Left forelimb (tissue), 1 donor: Measurements from ENCODE around the gene HYAL2.
A peak's percentile ranks its signal among the peaks of the same experiment; 100 is the strongest.

Experiments used
- DNase-seq: peaks from one replicate; pipeline ENCODE4 v3.0.0-alpha.2; 2018; ENCODE audit warnings: low spot score

Gene HYAL2

GRCh38 chr3:50330330-50330729 is 7.8 kb upstream of the HYAL2 start:
- DNase-seq, result no peak

GRCh38 chr3:50327943-50328691 is 5.6 kb upstream of the HYAL2 start, which contains the start of gene TUSC2:
Gene TUSC2, minus strand, starts transcription at chr3:50328223. Its CDS starts 124 bp downstream, at chr3:50328099.
- peak; percentile 95 for DNase-seq

GRCh38 chr3:50327129-50327528 is 4.6 kb upstream of the HYAL2 start:
- DNase-seq, result no peak

- DNase-seq, result no peak
Observed at GRCh38 chr3:50326182-50326541, 3.6 kb upstream of the HYAL2 start.

- DNase-seq, result no peak
Observed at GRCh38 chr3:50325497-50326181, 3.1 kb upstream of the HYAL2 start.

GRCh38 chr3:50325113-50325480 is 2.6 kb upstream of the HYAL2 start:
- DNase-seq, result no peak

- no peak for DNase-seq
Observed at GRCh38 chr3:50324351-50325112, 2.0 kb upstream of the HYAL2 start.

- no peak for DNase-seq
Observed at GRCh38 chr3:50323614-50324199, 1.2 kb upstream of the HYAL2 start.

GRCh38 chr3:50323092-50323600 is 601 bp upstream of the HYAL2 start:
- DNase-seq, result no peak

GRCh38 chr3:50322115-50322385 is 495 bp downstream of the HYAL2 start:
- DNase-seq, result no peak

GRCh38 chr3:50321336-50322114 is 1.0 kb downstream of the HYAL2 start:
- DNase-seq, result peak; percentile 95

GRCh38 chr3:50320853-50321335 is 1.7 kb downstream of the HYAL2 start:
- no peak for DNase-seq

- DNase-seq, result no peak
Observed at GRCh38 chr3:50319894-50320625, 2.5 kb downstream of the HYAL2 start.

GRCh38 chr3:50319181-50319893 is 3.2 kb downstream of the HYAL2 start:
- DNase-seq, result no peak

- DNase-seq, result no peak
Observed at GRCh38 chr3:50318615-50319014, 3.9 kb downstream of the HYAL2 start.

GRCh38 chr3:50318163-50318562 is 4.4 kb downstream of the HYAL2 start:
- DNase-seq, result no peak

- no peak for DNase-seq
Observed at GRCh38 chr3:50317300-50317699, 5.2 kb downstream of the HYAL2 start.

- no peak for DNase-seq
Observed at GRCh38 chr3:50316657-50317242, 5.8 kb downstream of the HYAL2 start.

GRCh38 chr3:50314816-50315215 is 7.7 kb downstream of the HYAL2 start:
- no peak for DNase-seq

GRCh38 chr3:50314342-50314741 is 8.2 kb downstream of the HYAL2 start:
- DNase-seq, result no peak
